D341Med (cell line): ENCODE results near the gene AP4M1.

Source experiments
- DNase-seq: peaks from one replicate; pipeline ENCODE4 v3.0.0; 2012; ENCODE audit warnings: low spot score

Gene AP4M1, protein sequence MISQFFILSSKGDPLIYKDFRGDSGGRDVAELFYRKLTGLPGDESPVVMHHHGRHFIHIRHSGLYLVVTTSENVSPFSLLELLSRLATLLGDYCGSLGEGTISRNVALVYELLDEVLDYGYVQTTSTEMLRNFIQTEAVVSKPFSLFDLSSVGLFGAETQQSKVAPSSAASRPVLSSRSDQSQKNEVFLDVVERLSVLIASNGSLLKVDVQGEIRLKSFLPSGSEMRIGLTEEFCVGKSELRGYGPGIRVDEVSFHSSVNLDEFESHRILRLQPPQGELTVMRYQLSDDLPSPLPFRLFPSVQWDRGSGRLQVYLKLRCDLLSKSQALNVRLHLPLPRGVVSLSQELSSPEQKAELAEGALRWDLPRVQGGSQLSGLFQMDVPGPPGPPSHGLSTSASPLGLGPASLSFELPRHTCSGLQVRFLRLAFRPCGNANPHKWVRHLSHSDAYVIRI

DNA sequence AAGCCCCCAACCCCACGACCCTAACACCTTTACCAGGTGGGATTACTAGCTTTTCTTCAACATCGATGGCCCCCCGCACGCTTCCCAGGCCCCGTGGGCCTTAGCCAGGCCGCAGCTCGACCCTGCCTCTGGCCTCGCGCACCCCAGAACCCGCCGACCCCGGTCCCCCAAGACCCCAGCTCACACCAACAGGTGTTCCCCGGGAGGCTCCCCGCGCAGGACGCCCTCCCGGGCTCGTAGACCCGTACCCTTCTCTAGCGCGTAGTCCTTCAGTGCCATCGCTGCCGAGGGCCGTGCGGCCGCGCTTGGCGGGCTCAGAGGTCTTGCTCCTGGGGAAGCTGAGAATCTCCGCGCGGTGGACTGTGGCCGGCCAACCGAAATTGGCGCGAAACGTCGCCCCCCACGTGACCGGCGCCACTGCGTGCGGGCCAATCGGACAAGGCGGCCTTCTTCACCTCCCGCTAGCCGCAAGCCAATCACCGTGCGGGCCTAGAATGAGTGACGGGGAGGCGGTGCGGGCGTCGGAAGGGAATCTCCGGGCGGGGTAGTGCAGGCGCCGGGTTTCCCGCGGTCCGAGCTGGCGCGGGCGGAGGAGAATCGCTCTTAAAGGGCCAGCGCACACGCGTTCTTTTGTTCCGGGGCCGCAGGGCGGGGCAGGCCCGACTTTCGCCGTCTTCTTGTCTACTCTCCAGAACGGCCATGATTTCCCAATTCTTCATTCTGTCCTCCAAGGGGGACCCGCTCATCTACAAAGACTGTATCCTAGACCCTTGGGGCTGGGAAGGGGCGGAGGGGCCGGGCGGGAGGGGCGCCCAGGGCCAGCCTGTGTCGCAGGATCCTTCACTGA, at the start of gene AP4M1, which contains the start of gene MCM7:
Gene AP4M1, plus strand, starts transcription at position 628 of the 847 bp plus-strand sequence. Its CDS starts 72 bp downstream, at position 700.
Gene MCM7, minus strand, starts transcription at position 382 of the 847 bp plus-strand sequence. Its CDS starts 103 bp downstream, at position 279.
- DNase-seq, result peak; percentile 96

GRCh38 chr7:100053215-100053614, 48.2 kb upstream of the AP4M1 start:
- DNase-seq, result peak; percentile 83

DNA sequence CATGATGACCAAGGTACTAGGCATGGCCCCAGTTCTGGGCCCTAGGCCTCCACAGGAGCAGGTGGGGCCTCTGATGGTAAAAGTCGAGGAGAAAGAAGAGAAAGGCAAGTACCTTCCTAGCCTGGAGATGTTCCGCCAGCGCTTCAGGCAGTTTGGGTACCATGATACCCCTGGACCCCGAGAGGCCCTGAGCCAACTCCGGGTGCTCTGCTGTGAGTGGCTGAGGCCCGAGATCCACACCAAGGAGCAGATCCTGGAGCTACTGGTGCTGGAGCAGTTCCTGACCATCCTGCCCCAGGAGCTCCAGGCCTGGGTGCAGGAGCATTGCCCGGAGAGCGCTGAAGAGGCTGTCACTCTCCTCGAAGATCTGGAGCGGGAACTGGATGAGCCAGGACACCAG, 44.4 kb upstream of the AP4M1 start:
- DNase-seq, result no peak

DNA sequence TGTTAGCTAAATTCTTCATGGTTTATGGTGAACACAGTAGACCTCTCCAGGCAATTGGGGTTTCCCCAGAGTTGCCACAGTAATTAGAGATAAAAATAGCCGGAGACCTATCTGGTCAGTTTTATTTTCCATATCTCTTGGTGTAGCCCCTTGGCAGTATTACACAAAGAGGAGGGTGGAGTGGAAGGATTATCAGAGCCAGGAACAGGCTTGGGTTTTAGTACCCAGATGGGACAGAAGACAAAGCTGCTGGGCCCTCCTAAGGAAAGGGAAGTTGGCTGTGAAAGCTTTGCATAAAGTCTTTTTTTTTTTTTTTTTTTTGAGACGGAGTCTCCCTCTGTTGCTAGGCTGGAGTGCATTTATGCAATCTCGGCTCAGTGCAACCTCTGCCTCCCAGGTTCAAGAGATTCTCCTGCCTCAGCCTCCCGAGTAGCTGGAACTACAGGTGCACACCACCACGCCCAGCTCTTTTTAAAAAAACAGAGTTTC, 42.1 kb upstream of the AP4M1 start:
- no peak for DNase-seq

DNA sequence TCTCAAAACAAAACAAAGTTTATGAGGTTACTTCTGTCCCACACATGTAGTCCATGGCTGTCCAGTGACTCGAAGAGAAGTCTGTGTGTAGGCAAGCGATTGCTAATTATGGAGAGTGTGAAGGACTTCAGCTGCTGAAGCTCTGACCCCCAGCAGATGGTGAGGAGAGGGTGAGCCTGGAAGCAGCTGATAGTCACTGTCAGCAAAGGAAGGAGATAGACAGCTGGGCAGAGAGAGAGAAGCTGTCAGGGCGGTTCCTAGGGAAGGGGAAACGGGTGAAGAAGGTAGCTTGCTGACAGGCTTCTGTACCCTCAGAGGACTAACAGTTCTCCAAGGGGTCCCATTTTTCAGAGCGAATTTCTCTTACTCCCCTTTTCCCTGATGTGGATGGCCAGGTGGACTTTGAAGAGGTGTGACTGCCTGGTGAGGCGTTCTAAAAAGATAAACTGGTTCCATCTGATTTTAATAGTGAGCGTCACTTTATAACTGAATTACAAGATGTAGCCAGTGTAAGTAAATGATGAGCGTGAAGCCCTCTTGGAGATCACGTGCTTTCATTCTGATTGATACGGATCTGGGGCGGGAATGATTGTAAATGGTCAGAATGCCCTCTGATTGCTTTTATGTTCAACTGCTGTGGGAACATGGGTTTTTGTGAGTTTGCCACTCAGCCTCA, 39.8 kb upstream of the AP4M1 start:
- no peak for DNase-seq

DNA sequence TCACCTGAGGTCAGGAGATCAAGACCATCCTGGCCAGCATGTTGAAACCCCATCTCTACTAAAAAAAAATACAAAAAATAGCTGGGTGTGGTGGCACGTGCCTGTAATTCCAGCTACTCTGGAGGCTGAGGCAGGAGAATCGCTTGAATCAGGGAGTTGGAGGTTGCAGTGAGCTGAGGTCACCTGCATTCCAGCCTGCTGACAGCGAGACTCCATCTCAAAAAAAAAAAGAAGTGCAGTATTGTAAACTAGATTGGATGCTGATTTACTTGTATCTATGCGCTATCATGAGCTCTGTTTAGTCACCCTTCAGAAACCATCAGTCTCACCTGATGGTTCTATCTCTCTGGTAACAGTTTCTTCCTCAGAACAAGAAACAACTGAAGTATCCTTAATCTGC, 38.1 kb upstream of the AP4M1 start:
- no peak for DNase-seq

GRCh38 chr7:100064162-100064561, 37.3 kb upstream of the AP4M1 start:
- no peak for DNase-seq

DNA sequence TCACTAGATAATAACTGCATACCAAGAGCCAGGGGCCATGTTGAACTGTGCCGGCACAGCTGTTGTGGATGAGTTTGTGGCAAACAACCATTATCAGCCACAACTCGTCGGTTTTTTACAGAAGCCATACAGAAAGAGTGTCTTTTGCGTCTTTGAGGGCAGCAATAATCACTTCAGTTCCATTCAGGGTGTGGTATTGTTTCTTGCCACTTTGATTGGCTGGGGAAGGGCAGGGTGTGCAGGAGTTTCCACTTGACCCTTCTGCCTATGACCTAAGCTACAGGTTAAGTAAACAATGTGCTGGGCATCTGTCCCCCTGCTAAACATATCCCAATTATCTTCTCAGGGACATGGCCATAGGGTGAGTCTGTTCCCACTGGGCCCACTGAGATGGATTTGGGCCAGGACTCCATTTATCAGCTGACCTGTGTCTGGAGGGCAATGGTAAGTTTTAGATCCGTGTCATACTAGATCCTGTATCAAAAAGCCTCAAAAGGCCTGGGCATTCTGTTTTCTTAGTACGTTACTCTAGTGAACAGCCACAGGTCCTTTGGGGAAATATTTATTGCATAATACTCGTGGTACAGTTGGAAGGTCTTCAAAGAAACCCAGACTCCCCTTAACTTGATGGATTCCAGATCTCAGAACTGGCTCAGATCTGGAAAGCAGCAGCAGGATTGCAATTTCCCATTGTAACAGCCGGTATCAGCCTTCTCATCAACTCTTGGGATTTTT, 35.8 kb upstream of the AP4M1 start:
- no peak for DNase-seq

DNA sequence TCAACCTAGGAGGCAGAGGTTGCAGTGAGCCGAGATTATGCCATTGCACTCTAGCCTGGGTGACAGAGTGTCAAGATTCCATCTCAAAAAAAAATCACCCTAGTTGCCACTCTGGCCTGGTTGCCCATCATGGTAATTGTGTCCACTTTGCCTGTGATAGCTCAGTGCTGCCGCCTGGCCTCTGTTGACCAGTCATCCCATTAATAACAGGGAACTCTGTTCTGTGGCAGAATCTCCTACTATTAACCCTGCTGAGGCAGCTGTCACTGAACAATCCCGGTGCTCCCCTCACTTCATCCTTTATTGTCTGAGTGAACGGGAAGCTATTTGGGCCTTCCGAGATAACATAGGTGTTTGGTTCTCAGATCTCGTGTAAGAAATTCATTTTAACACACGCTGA, 34.5 kb upstream of the AP4M1 start:
- DNase-seq, result no peak

DNA sequence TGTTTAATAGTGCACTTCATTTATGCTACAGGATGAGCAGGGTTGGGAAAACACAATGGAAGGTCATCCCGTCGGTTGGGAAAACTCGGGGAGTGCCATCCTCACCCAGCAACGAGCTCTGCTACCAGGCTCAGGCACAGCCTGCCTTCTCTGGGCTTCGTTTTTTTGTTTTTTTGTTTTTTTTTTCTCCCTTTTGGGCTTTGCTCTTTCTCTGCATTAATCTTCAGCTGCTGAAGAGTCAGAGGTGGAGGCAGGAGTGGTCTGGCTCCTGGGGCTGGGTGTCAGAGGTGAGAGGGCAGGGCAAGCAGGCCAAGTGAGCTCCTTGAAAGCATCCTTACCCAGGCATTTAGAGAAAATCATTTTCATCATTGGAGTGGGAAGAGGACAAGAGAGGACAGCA, 31.5 kb upstream of the AP4M1 start:
- DNase-seq, result no peak

DNA sequence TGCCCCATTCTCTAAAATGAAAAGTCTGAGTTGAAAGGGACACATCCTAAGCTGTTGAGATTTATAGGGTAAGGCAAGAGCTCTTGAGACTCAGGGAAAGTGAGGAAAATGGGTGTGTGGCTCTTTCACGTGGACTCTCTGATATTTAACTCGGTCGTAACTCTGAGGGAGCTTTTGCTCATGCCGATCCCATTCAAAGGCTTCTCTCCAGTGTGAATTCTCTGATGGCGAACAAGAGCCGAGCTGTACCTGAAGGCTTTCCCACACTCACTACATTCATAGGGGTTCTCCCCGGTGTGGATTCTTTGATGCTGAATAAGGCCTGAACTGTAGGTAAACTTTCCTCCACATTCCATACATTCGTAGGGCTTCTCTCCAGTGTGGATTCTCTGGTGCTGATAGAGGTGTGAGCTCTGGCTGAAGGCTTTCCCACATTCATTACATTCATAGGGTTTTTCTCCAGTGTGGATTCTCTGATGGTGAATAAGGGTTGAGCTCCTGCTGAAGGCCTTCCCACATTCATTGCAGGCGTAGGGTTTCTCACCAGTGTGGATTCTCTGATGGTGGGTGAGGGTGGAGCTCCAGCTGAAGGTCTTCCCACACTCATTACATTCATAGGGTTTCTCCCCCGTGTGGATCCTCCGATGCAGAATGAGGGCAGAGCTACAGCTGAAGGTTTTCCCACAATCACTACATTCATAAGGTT, 30.3 kb upstream of the AP4M1 start:
- no peak for DNase-seq

- DNase-seq, result no peak
Observed at GRCh38 chr7:100072462-100072861, 29.0 kb upstream of the AP4M1 start.

DNA sequence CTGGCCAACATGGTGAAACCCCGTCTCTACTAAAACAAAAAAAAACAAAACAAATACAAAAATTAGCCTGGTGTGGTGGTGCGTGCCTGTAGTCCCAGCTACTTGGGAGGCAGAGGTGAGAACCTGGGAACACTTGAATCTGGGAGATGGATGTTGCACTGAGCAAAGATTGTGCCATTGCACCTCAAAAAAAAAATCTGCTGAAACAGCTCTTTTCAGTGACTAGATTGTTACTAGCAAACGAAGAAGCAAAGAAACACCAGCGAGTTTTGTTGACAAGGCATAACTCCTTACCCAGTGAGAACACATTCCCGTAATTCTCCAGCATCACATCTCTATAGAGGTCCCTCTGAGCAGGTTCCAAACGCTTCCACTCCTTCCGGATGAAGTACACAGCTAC, 26.6 kb upstream of the AP4M1 start:
- DNase-seq, result no peak

DNA sequence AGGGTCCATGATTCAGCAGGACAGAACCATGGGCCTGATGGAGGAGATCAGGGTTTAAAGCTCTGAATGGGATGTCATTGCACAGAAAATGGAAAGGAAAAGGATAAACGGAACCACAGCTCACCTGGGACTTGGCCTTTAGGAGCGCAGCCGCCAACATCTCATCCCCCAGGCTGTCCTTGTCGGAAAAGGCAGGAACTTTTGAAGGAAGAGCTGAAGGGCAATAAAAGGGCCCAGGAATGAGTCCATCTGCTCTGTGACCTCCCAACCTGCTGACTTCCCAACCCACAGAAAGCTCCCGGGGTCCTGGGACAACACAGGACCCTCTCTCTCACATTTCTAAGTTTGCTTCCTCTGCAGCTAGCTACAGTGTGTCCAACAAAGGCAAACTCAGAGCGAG, 26.0 kb upstream of the AP4M1 start:
- no peak for DNase-seq

- no peak for DNase-seq
Observed at GRCh38 chr7:100077205-100077604, 24.2 kb upstream of the AP4M1 start.

DNA sequence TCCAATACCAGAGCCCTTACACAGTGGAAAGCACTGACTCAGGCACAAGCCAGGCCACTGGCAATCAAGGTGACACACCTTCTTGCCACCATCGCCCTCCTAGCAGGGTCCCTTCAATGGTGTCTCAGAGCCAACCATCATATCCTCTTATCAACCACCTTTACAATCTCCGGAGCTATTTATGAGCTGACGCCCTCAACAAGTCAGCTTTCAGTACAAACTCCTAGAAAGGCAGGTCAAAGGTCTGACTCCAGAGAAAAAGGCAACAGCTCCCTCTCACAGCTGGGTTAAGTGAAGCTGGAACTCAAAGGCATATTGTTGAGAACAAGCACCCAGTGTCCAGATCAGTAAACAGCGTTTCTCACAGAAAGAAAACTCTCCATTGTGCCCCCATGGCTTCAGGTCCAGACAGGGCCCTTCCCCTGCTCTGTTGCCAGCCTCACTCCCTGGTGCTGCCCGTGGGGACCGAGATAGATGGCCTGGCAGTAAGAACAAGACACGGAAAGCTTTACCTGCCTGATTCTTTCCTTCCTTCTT, 22.4 kb upstream of the AP4M1 start:
- DNase-seq, result no peak

DNA sequence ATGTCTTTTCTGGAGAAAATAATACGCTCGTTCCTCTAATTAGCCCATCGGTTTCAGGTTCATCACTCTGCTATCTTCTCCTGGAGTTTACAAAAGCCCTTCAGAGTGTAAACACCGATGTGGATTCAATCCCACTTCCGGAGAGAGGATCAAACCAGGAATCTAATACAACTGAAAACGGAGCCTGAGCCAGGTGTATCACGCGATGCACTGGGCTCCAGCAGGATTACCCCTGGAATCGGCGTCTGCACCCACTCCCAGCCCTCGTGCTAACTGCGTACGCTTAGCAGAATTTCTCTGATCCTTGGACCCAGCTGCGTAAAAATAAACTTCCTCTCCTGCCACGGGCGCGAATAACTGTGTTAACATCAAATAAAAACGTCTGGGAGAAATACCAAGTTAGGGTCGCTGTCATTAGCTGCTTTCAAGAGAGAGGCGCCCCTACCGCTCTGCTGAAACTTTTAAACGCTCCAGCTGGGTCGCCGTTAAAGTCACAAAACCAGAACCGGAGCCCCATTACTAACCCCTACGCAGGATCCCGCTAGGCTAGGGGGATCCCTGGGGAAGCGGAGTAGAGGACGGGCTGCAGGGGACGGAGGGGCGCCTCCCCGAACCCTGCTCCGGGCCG, 20.4 kb upstream of the AP4M1 start:
- peak; percentile 57 for DNase-seq

DNA sequence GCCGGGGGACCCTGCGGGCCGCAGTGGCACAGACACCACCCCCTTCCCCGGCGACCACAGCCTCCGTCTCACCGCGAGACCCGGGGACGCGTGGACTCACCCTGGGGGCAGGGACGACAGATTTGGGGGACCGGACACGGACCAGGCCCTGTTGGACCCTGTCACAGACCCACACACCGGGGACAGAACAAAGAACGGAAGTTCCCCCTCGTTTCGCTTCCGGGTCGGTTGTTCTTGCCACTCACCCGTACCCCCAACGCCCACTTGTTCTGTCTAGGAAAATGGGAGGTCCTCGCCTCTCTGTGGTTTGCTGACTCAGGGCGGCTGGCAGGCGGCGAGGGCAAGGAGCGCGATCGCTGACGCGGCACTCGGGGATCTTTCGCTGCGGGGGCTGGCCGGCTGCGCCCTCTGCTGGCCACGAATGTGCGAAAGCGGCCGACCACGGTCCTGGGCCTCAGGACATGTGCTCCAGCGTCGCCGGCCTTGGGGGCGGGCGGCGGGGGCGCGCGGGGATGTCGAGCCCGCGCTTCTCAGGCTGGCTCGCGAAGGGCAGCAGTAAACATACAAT, 19.8 kb upstream of the AP4M1 start, which contains the start of gene ZNF3:
Gene ZNF3, minus strand, starts transcription at position 189 of the 568 bp plus-strand sequence. CDS start 4,366 bp downstream, outside the sequence.
- DNase-seq, result peak; percentile 97

GRCh38 chr7:100082978-100083377, 18.5 kb upstream of the AP4M1 start:
- no peak for DNase-seq

DNA sequence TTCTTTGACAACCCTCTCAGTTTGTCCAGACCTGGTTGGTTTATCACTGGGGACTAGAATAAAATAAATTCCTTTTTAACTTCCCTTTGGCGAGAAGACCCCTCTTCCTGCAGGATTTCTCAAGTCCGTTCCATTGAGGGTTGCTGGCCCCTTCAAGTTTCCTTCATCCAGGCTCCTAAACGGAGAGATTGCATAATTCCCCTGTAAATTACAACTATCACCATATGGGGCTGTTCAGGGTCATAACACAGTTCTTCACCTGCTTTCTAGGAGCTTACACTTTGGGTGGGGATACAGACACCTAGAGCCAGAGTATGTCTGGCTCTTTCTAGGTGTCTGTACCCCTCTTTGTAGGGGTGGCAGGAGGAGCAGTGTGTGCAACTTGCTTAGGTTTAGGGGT, 15.9 kb upstream of the AP4M1 start:
- DNase-seq, result no peak
